Psoas muscle (tissue), 8 donors: ENCODE data around the gene ALG8. TPM values are rescaled to one million over a fixed set of nuclear protein-coding genes. Genes with fewer than 3 reads are reported as not detected.
A peak's percentile ranks its signal among the peaks of the same experiment; 100 is the strongest.

Experiments
- ATAC-seq, 4 donors: fragments of 200-7000 bp; cut with Tn5 transposase; one replicate each; pipeline ENCODE4 v1.9.1; 2020; ENCODE audit warnings: moderate library complexity in 3 of 4, mild to moderate bottlenecking in 2 of 4
- DNase-seq, 2 donors: peaks; one replicate each; pipeline ENCODE4 v3.0.0-alpha.2; 2020
- H3K27ac ChIP-seq: fragments of 200-600 bp; one replicate; pipeline ENCODE4 v1.8.0; 2022
- H3K27me3 ChIP-seq, 3 donors: fragments of 200-600 bp in 1 of 3; one replicate each; pipeline versions ENCODE4 v1.6.1 to v1.8.0; 2013 to 2022; ENCODE audit warnings: low read length in 2 of 3, mild to moderate bottlenecking in 2 of 3, moderate library complexity in 1 of 3; ENCODE audit not compliant: insufficient read depth in 3 of 3
- H3K36me3 ChIP-seq, 2 donors: fragments of 200-600 bp in 1 of 2; one replicate each; pipeline versions ENCODE4 v1.6.1 to v1.8.0; 2013 to 2022; ENCODE audit warnings: low read depth in 1 of 2, mild to moderate bottlenecking in 1 of 2, moderate library complexity in 1 of 2; ENCODE audit not compliant: insufficient read depth in 1 of 2
- H3K4me1 ChIP-seq: fragments of 200-600 bp; one replicate; pipeline ENCODE4 v1.8.0; 2022
- H3K4me3 ChIP-seq: fragments of 200-600 bp; one replicate; pipeline ENCODE4 v1.8.0; 2022; ENCODE audit warnings: mild to moderate bottlenecking
- H3K9me3 ChIP-seq: fragments of 200-600 bp; one replicate; pipeline ENCODE4 v1.8.0; 2022
- WGBS, 3 donors: extraction: QIAGEN DNeasy Blood & Tissue Kit; methylation state at CpG; one replicate each; pipeline versions ENCODE4 v1.1.6 to v1.1.7; 2013; 5-methylcytosine and 5-hydroxymethylcytosine counted together
- intact Hi-C, 2 donors: fragments of 100-400 bp; cut with DNase I; formaldehyde crosslinking; loops; one replicate each; pipeline versions ENCODE4 v1.11.0 to v1.14.2; 2022
- polyA plus RNA-seq, 3 donors: library from polyadenylated mRNA; stranded (reverse); fragments of 200-250 nt; gene quantifications; one replicate each; pipeline ENCODE4 v1.2.3, GENCODE V29; 2013
- total RNA-seq, 4 donors: library from RNA; stranded (reverse); fragmentation: NEBNext Ultra II Directional in 2 of 4; extraction: Animal tissue kit (Norgen Biotek cat#: 25700) in 2 of 4; gene quantifications; one replicate each; pipeline versions ENCODE4 v1.2.1 to v1.2.4, GENCODE V29; 2021 to 2023
- TF ChIP-seq, protein P1 (sequence below): fragments of 200-600 bp; IDR thresholded peaks from one replicate; pipeline ENCODE4 v1.8.0; 2022; ENCODE audit warnings: antibody characterized with exemption
- donor health status: healthy with polysubstance abuse.
- donor health status: DM: no; HTN: no; CAD: no; lungs with moderate emphysema.
- donor health status: Bipolar disorder and iron deficiency.
- donor health status: healthy.
- donor health status: DM: yes; HTN: yes; CAD: no.
- donor health status: DM: no; HTN: no; CAD: no.
- donor health status: DM: no; HTN: no; CAD: no.
- donor health status: DM: yes; HTN: yes; CAD: no.

ALG8 gene
- total and polyA plus RNA-seq, 7 donors: 9.1 to 15.7 (median 11.4) TPM

DNA sequence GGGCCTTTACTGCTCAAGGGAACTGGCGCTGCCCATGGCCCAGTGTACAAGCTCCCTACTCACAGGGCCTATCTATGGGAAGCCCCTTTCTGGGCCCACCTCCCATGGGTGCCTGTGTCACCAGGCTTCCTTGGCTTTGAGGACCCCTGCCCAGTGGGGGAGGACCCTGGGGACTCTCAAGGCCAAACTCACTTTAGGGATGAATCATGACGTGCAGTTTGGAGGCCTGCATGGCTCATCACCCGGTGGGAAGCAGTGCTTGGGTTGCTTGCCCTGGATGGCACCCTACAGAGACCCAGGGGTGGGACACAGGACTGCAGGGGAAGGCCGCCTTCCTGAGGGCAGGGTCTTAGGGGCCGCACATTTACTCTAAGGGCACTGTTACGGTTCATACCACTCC lies 32.5 kb upstream of the ALG8 start:
- Histone ChIP-seq H3K36me3 (peaks cover 0 to 27% of the 10 kb centered on the region in 2 donors), H3K27ac (no peak overlapping the region), H3K4me1 (no peaks in the 10 kb centered on the region), H3K27me3 (no peaks in the 10 kb centered on the region), H3K9me3 (no peaks in the 10 kb centered on the region), H3K4me3 (no peak overlapping the region)
- TF ChIP-seq, protein P1, sequence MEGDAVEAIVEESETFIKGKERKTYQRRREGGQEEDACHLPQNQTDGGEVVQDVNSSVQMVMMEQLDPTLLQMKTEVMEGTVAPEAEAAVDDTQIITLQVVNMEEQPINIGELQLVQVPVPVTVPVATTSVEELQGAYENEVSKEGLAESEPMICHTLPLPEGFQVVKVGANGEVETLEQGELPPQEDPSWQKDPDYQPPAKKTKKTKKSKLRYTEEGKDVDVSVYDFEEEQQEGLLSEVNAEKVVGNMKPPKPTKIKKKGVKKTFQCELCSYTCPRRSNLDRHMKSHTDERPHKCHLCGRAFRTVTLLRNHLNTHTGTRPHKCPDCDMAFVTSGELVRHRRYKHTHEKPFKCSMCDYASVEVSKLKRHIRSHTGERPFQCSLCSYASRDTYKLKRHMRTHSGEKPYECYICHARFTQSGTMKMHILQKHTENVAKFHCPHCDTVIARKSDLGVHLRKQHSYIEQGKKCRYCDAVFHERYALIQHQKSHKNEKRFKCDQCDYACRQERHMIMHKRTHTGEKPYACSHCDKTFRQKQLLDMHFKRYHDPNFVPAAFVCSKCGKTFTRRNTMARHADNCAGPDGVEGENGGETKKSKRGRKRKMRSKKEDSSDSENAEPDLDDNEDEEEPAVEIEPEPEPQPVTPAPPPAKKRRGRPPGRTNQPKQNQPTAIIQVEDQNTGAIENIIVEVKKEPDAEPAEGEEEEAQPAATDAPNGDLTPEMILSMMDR: no peak
- DNase-seq (no peak), ATAC-seq (no peak)
- WGBS, 3 donors: 94 to 98% (median 95%) methylated on average over 6 of the region's 6 CpGs
- intact Hi-C loops: no loop called here

DNA sequence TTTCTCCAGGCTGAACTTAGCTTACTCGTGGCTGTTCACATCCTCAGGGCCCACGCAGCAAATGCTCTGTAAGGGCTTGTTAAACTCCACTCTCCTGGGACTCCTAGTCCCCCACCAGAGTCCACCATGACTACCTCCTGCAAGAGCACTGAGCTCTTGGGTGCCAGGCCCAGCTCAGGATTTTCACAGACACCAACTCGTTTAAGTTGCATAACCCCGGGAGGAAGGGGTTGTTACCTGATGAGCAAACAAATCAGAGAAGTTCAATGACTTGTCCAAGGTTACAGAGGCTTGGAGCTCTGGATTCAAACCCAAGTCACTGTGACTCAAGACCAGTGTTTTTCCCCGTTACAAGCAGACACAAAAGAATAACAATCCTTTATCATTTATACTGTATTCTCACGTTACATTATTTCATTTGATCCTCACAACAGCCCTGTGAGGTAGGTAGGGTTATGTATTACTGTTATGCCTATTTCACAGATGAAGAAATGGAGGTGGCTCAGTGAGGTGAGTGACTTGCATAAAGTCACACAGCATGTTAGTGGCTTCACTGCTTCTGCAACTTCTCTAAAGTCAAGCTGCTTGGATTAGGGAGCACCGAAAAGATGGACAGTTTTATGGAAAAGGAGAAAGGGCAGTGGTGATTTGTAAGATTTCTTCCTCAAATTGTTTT lies 31.6 kb upstream of the ALG8 start:
- H3K9me3 ChIP-seq: no peaks in the 10 kb centered on the region
- TF ChIP-seq, protein P1: no peak
- WGBS, 3 donors: 80 to 89% (median 81%) methylated on average over 7 of the region's 7 CpGs
- intact Hi-C loops: no loop called here
- ATAC-seq (no peak), DNase-seq (no peak)
- no peaks in the 10 kb centered on the region for H3K4me1 ChIP-seq
- no peaks in the 10 kb centered on the region for H3K27me3 ChIP-seq
- H3K36me3 ChIP-seq: peaks cover 0 to 27% of the 10 kb centered on the region in 2 donors
- no peak overlapping the region for H3K27ac ChIP-seq
- no peak overlapping the region for H3K4me3 ChIP-seq

DNA sequence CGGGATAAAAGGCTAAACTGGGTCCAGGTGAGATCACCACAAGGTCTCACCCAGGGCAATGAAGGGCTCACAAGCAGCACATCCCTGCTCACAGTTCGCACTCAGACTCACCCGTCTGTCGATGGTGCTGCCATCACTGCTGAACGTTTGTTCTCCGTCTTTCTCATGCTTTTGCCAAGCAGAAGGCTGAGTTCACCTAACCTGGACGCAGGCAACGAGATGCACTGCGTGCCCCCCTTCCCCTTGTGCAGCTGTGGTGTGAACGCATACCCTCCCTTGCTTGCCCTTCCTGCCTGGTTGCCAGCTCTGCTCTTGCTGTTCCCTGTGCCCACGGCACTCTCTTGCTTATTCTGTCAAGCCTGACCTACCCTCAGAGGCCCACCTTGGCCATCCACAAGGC lies 31.0 kb upstream of the ALG8 start:
- peak overlapping the region; percentile 68 for H3K27ac ChIP-seq
- H3K4me3 ChIP-seq: no peak overlapping the region
- no peaks in the 10 kb centered on the region for H3K9me3 ChIP-seq
- intact Hi-C loops: no loop called here
- H3K4me1 ChIP-seq: no peaks in the 10 kb centered on the region
- WGBS, 3 donors: 82 to 90% (median 87%) methylated on average over 11 of the region's 11 CpGs
- ATAC-seq (no peak), DNase-seq (no peak)
- peaks cover 0 to 27% of the 10 kb centered on the region in 2 donors for H3K36me3 ChIP-seq
- TF ChIP-seq, protein P1: no peak
- no peaks in the 10 kb centered on the region for H3K27me3 ChIP-seq

DNA sequence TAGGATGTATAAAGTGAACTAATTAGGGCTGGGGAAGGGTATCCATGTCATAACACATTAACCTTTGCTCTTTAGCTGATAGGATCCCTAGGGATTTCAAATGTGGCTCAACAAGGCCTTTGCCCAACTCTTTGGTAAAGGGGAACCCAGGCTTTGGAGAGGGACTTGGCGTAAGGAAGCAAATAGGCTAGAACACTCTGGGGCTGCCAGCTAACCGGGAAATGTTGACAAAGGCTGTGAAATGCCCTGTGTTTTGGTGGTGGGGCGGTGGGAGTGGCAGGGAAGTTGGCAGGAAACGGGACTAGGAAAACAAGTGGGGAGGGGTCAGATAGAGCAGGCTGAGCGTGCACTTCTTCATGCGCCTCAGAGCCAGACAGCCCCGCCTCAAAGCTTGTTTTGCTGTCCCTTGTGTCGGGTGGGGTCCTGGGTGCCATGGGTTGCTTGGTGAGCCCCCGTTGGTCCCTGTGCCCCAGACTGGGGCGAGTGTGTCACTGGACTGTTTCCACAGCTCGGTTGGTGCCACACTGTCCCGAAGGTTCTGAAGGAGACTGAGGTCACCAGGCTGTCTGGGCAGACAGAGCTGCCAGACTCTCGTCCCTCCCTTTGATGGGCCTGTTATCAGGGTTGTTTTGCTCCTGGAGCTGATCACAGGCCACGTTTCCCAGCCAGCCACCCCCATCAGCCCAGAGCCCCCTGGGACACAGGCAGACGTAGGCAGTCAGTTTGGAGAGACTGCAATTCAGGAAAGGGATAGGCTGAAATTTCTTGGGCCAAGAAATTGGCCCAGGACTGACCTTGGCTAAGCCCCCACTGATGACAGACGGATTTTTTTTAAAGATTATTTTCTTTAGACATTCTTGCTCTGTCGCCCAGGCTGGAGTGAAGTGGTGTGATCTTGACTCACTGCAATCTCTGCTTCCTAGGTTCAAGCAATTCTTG lies 29.4 kb upstream of the ALG8 start:
- H3K4me3 ChIP-seq: no peak overlapping the region
- DNase-seq (peak; percentile 87 to 92), ATAC-seq (peak; percentile 47 to 89 (median 74))
- TF ChIP-seq, protein P1: no peak
- peak overlapping the region; percentile 68 for H3K27ac ChIP-seq
- 33 to 43% (median 39%) methylated on average over 17 of the region's 17 CpGs for WGBS, 3 donors
- peaks cover 0 to 21% of the 10 kb centered on the region in 2 donors for H3K36me3 ChIP-seq
- no peaks in the 10 kb centered on the region for H3K4me1 ChIP-seq
- intact Hi-C loops: no loop called here
- H3K27me3 ChIP-seq: no peaks in the 10 kb centered on the region
- no peaks in the 10 kb centered on the region for H3K9me3 ChIP-seq
